Transverse colon (tissue), 3 donors: ENCODE results near the gene ZNF14.

ENCODE experiments used
- CTCF ChIP-seq, 5 experiments: fragments of 200-600 bp in 3 of 5; fragments of 450-650 bp in 2 of 5; sonication (generic) in 3 of 5; IDR thresholded peaks; 1 replicate in 2 of 5; 2 replicates in 3 of 5; pipeline ENCODE4 v1.5.1; 2016 to 2017; ENCODE audit warnings: antibody characterized with exemption in 5 of 5, inconsistent platforms in 3 of 5, mild to moderate bottlenecking in 2 of 5, moderate library complexity in 1 of 5
- EP300 ChIP-seq: sonication (generic); formaldehyde crosslinking; IDR thresholded peaks from one replicate; pipeline ENCODE4 v1.6.1; 2017; ENCODE audit warnings: antibody characterized with exemption, low read depth
- POLR2A ChIP-seq: fragments of 450-650 bp; IDR thresholded peaks from one replicate; pipeline ENCODE4 v1.6.1; 2016; ENCODE audit warnings: antibody characterized with exemption, mild to moderate bottlenecking, moderate library complexity

DNA sequence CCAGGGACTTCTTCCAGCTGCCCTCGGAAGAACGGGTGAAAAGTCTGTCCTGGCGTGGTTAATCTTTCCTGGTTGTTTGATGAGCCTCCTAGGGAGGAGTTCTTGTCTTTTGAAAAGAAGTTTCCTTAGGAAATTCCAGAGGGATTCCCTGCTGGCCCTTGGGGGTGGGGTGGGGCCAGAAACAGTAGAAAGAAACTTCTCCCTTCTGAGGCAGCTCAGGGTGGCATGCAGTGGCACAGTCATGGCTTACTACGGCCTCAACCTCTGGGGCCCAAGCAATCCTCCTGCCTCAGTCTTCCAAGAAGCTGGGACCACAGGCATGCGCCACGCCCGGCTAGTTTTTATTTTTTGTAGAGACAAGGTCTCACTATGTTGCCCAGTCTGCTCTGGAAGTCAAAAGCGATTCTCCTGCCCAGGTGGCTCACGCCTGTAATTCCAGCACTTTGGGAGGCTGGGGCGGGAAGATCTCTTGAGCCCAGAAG, 62.8 kb downstream of the ZNF14 start:
- TF ChIP-seq EP300 = no peak
- TF ChIP-seq CTCF (IDR thresholded peaks at IDR 0.05) = no peak
- TF ChIP-seq POLR2A = no peak
